C4-2B (cell line): Measurements from ENCODE around the gene SMARCD2.

Experiments used
- ZFX ChIP-seq: fragments of 450-650 bp; IDR thresholded peaks from 2 replicates; pipeline ENCODE4 v1.6.1; 2017
- TF ChIP-seq, protein P1 (sequence below): fragments of 450-650 bp; conservative IDR thresholded peaks from 2 replicates; pipeline ENCODE4 v1.5.1; 2017; ENCODE audit warnings: mild to moderate bottlenecking

DNA sequence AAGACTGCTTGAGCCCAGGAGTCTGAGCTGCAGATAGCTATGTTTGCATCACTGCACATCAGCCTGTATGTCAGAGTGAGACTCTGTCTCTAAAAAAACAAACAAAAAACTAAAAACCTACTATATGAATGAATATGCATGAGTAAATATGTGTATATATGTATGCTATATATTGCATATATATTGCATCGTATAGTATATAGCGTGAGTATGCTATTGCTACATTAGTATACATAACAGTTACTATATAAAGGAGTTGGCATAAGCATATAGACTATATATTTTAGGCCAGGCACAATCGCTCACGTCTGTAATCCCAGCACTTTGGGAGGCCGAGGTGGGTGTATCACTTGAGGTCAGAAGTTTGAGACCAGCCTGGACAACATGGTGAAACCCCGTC lies 52.4 kb downstream of the SMARCD2 start:
- TF ChIP-seq, protein P1, sequence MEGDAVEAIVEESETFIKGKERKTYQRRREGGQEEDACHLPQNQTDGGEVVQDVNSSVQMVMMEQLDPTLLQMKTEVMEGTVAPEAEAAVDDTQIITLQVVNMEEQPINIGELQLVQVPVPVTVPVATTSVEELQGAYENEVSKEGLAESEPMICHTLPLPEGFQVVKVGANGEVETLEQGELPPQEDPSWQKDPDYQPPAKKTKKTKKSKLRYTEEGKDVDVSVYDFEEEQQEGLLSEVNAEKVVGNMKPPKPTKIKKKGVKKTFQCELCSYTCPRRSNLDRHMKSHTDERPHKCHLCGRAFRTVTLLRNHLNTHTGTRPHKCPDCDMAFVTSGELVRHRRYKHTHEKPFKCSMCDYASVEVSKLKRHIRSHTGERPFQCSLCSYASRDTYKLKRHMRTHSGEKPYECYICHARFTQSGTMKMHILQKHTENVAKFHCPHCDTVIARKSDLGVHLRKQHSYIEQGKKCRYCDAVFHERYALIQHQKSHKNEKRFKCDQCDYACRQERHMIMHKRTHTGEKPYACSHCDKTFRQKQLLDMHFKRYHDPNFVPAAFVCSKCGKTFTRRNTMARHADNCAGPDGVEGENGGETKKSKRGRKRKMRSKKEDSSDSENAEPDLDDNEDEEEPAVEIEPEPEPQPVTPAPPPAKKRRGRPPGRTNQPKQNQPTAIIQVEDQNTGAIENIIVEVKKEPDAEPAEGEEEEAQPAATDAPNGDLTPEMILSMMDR, result no peak
- TF ChIP-seq ZFX, result no peak
